Measurements from ENCODE around the gene CTDP1.
A peak's percentile ranks its signal among the peaks of the same experiment; 100 is the strongest.

Gene CTDP1

DNA sequence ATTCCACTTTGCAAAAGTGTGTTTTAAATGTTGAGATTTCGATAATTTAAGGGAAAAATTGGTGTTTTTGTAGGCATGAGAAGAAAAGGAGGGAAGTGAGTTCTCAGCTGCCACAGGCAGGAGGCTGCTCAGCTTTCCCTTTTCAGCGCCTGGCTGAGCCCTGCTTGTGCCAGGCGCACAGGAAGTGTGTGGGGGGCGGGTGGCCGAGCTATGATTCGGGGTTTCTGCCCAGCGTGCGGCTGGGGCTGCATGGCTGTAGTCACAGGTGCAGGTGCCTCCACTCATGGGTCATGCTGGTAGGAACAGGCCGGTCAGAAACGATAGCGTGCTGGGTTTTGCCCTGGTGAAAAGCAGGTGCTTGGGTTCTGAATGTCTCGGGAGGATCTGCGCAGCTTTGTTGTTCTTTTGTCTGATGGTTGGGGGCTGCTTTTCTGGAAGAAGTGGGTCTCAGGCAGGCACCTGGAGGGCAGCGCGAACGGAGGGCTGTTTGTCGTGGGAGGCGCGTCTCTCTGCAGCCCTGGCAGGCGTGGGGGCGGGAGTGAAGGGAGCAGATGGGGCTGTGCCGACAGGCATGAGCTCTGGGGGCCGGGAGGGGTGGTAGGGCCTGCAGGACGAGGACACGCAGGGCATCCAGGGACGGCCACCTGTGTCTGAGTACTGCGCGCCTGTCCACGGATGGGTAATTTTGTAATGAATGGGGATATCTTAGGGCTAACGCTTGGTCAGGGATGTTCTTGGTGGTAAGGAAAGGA is 120.2 kb downstream of the CTDP1 start:
- peak; percentile 53 for DNase-seq

GRCh38 chr18:79800371-79801180 is 121.0 kb downstream of the CTDP1 start:
- peak; percentile 57 for DNase-seq

GRCh38 chr18:79801217-79801616 is 121.6 kb downstream of the CTDP1 start:
- peak; percentile 55 for DNase-seq

GRCh38 chr18:79801641-79802040 is 122.0 kb downstream of the CTDP1 start:
- DNase-seq, result peak; percentile 31

DNA sequence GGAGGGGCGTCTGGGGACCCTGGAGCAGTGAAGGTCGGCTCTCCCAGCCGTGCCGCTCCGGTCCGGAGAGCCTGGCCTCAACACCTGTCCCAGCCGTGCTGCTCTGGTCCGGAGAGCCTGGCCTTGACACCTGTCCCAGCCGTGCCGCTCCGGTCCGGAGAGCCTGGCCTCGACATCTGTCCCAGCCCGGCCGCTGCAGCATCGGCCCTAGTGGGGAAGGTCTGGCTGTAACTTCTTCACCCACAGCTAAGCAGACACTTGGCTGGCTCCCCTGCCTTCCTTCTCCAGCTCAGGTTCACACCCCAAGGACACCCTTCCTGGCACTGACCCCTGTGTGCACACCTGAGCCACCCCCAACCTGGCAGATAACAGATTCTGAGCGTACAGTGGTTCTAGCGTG is 122.7 kb downstream of the CTDP1 start:
- peak; percentile 53 for DNase-seq

GRCh38 chr18:79803611-79804051 is 124.0 kb downstream of the CTDP1 start:
- DNase-seq, result peak; percentile 46
